HepG2 (cell line): ENCODE measurements around the gene SLC38A2. TPM values are rescaled to one million over a fixed set of nuclear protein-coding genes. Genes with fewer than 3 reads are reported as not detected.

Source experiments
- EP300 ChIP-seq, 3 experiments: sonication (generic) in 1 of 3; formaldehyde crosslinking in 1 of 3; IDR thresholded peaks; 2 replicates each; pipeline versions ENCODE4 v1.5.1 to v1.6.1; 2011 to 2020; ENCODE audit warnings: low read depth in 2 of 3, low read length in 2 of 3, borderline replicate concordance in 1 of 3, improper control_type of control experiment in 1 of 3, mild to moderate bottlenecking in 1 of 3, missing genetic modification reagents in 1 of 3, moderate library complexity in 1 of 3
- FOXO4 ChIP-seq: sonication (generic); formaldehyde crosslinking; conservative IDR thresholded peaks from 2 replicates; pipeline ENCODE4 v1.8.1; 2023; ENCODE audit warnings: missing genetic modification reagents
- HNF1B ChIP-seq: sonication (generic); formaldehyde crosslinking; IDR thresholded peaks from 2 replicates; pipeline ENCODE4 v1.5.1; 2020; ENCODE audit warnings: mild to moderate bottlenecking, moderate library complexity, missing genetic modification reagents
- MAFF ChIP-seq: IDR thresholded peaks from 2 replicates; pipeline ENCODE4 v1.6.1; 2011; ENCODE audit warnings: low read depth, low read length, improper control_type of control experiment
- MAFK ChIP-seq, 2 experiments: IDR thresholded peaks in 1 of 2; conservative IDR thresholded peaks in 1 of 2; 2 replicates each; pipeline ENCODE4 v1.6.1; 2011; ENCODE audit warnings: improper control_type of control experiment in 2 of 2, low read length in 2 of 2
- NCOA1 ChIP-seq: sonication (generic); formaldehyde crosslinking; IDR thresholded peaks from 2 replicates; pipeline ENCODE4 v1.9.0; 2021; ENCODE audit warnings: missing genetic modification reagents
- POLR2G ChIP-seq: fragments of 200-400 bp; formaldehyde crosslinking; IDR thresholded peaks from 2 replicates; pipeline ENCODE4 v1.6.1; 2018; ENCODE audit warnings: mild to moderate bottlenecking, low read depth, low read length, moderate library complexity
- RBM22 ChIP-seq: fragments of 200-400 bp; formaldehyde crosslinking; optimal IDR thresholded peaks from 2 replicates; pipeline ENCODE3; 2017; ENCODE audit warnings: mild to moderate bottlenecking, low read length, moderate library complexity
- TFDP2 ChIP-seq: sonication (generic); formaldehyde crosslinking; IDR thresholded peaks from 2 replicates; pipeline ENCODE4 v1.4.0; 2020; ENCODE audit warnings: missing genetic modification reagents
- ZBTB33 ChIP-seq: sonication (generic); formaldehyde crosslinking; IDR thresholded peaks from 2 replicates; pipeline ENCODE4 v1.4.0; 2020; ENCODE audit warnings: missing genetic modification reagents
- ZFP82 ChIP-seq: sonication (generic); formaldehyde crosslinking; IDR thresholded peaks from 2 replicates; pipeline ENCODE4 v1.5.1; 2020; ENCODE audit warnings: mild to moderate bottlenecking, missing genetic modification reagents, borderline replicate concordance
- ZNF33B ChIP-seq: sonication (generic); formaldehyde crosslinking; IDR thresholded peaks from 2 replicates; pipeline ENCODE4 v1.5.1; 2020; ENCODE audit warnings: mild to moderate bottlenecking, missing genetic modification reagents
- ZNF615 ChIP-seq: sonication (generic); formaldehyde crosslinking; IDR thresholded peaks from 2 replicates; pipeline ENCODE4 v1.5.0; 2020; ENCODE audit warnings: mild to moderate bottlenecking, missing genetic modification reagents, borderline replicate concordance
- ZNF646 ChIP-seq: sonication (generic); formaldehyde crosslinking; IDR thresholded peaks from 2 replicates; pipeline ENCODE4 v1.9.0; 2021; ENCODE audit warnings: mild to moderate bottlenecking, missing genetic modification reagents
- polyA plus RNA-seq, 8 experiments: library from polyadenylated mRNA; depleted of rRNA in 3 of 8; stranded (reverse) in 7 of 8; unstranded in 1 of 8; fragments of >200 nt; fragmentation: Illumina TruSeq in 4 of 8; extraction: Trizol in 4 of 8; gene quantifications; 2 replicates each; pipeline versions ENCODE4 v1.2.1 to v1.2.3, GENCODE V29; 2011 to 2016; ENCODE audit warnings: low read depth in 4 of 8, missing spikeins in 1 of 8, mixed read lengths in 1 of 8; ENCODE audit not compliant: insufficient read depth in 1 of 8
- total RNA-seq, 5 experiments: library from RNA; depleted of rRNA; stranded (reverse); fragments of >200 nt; fragmentation: Illumina TruSeq; extraction: Trizol; gene quantifications; 2 replicates each; pipeline ENCODE4 v1.2.3, GENCODE V29; 2016; ENCODE audit warnings: low read depth in 1 of 5

The SLC38A2 gene
- total and polyA plus RNA-seq, 2 of the 13 experiments (the other 11 are each of a cell fraction or from before 2014, with no cell fraction given) = 368 to 880 TPM

- peak; percentile 69; the same call in 1 of the 2 replicates for TF ChIP-seq POLR2G
- peak; percentile 18; the same call in 1 of the 2 replicates for TF ChIP-seq ZFP82 (CRISPR knock-in tag)
- TF ChIP-seq MAFF = peak; percentile 57; the same call in 1 of the 2 replicates
- TF ChIP-seq ZNF33B = no peak
- 0 out of 2 replicates have a peak, but pooled peaks have one; percentile 35 for TF ChIP-seq FOXO4 (CRISPR knock-in tag)
- TF ChIP-seq EP300 (IDR thresholded peaks at IDR 0.05; ENCODE audit: low read depth in 2 of 2, low read length in 2 of 2) = no peak
- no peak for TF ChIP-seq EP300 (CRISPR knock-in tag; IDR thresholded peaks at IDR 0.05; ENCODE audit: borderline replicate concordance)
- TF ChIP-seq RBM22 = peak; percentile 79
- peak; percentile 53 for TF ChIP-seq ZBTB33 (CRISPR knock-in tag)
- TF ChIP-seq NCOA1 (CRISPR knock-in tag) = 0 out of 2 replicates have a peak, but pooled peaks have one; percentile 24
- peak; percentile 35; the same call in 1 of the 2 replicates for TF ChIP-seq HNF1B (CRISPR knock-in tag)
- 0 out of 2 replicates have a peak, but pooled peaks have one; percentile 58 for TF ChIP-seq ZNF615 (CRISPR knock-in tag)
- TF ChIP-seq MAFK (conservative IDR thresholded peaks at IDR 0.05 in 1 of 2, IDR thresholded peaks at IDR 0.05 in 1 of 2; ENCODE audit: low read length in 2 of 2) = peak; percentile 35 to 42; a peak in 1 of 4 replicates
- TF ChIP-seq ZNF646 (CRISPR knock-in tag) = peak; percentile 56; the same call in 1 of the 2 replicates
- no peak for TF ChIP-seq TFDP2 (CRISPR knock-in tag)
- TF ChIP-seq, all 625 proteins: peak for 18
Observed at GRCh38 chr12:46382408-46382963, 9.9 kb upstream of the SLC38A2 start (continued).
